ENCODE measurements around the gene ATIC.

The ATIC gene

GRCh38 chr2:215275824-215276223 lies 36.0 kb upstream of the ATIC start:
- DNase-seq (ENCODE audit: insufficient read length, low spot score) (no peak), FAIRE-seq (no peak)
- TF ChIP-seq POLR2AphosphoS5 (IDR thresholded peaks at IDR 0.05; ENCODE audit: low read depth, low read length) (no peak), PAX5 (IDR thresholded peaks at IDR 0.05; ENCODE audit: insufficient read depth, low read length, severe bottlenecking) (no peak)

GRCh38 chr2:215277944-215278343 lies 33.9 kb upstream of the ATIC start:
- no peak for TF ChIP-seq POLR2A (IDR thresholded peaks at IDR 0.05; ENCODE audit: low read depth, low read length)
- no peak for TF ChIP-seq SPI1 (IDR thresholded peaks at IDR 0.05; ENCODE audit: low read depth, low read length)
- no peak for TF ChIP-seq POLR2AphosphoS5 (IDR thresholded peaks at IDR 0.05; ENCODE audit: low read depth, low read length)
- no peak for TF ChIP-seq POU2F2 (IDR thresholded peaks at IDR 0.05; ENCODE audit: low read depth, low read length)
- TF ChIP-seq TAF1 (IDR thresholded peaks at IDR 0.05; ENCODE audit: low read depth, low read length) = no peak
- no peak for TF ChIP-seq PAX5 (IDR thresholded peaks at IDR 0.05; ENCODE audit: insufficient read depth, low read length, severe bottlenecking)
- FAIRE-seq = no peak
- no peak for DNase-seq (ENCODE audit: insufficient read length, low spot score)

- TF ChIP-seq SPI1 (IDR thresholded peaks at IDR 0.05; ENCODE audit: low read depth, low read length) = no peak
- TF ChIP-seq PAX5 (IDR thresholded peaks at IDR 0.05; ENCODE audit: insufficient read depth, low read length, severe bottlenecking) = no peak
- no peak for TF ChIP-seq TAF1 (IDR thresholded peaks at IDR 0.05; ENCODE audit: low read depth, low read length)
- TF ChIP-seq POLR2AphosphoS5 (IDR thresholded peaks at IDR 0.05; ENCODE audit: low read depth, low read length) = no peak
- no peak for TF ChIP-seq POU2F2 (IDR thresholded peaks at IDR 0.05; ENCODE audit: low read depth, low read length)
- TF ChIP-seq POLR2A (IDR thresholded peaks at IDR 0.05; ENCODE audit: low read depth, low read length) = no peak
- FAIRE-seq (no peak), DNase-seq (ENCODE audit: insufficient read length, low spot score) (no peak)
Measured at GRCh38 chr2:215280326-215280725, 31.5 kb upstream of the ATIC start.

GRCh38 chr2:215283221-215283620 lies 28.6 kb upstream of the ATIC start:
- no peak for FAIRE-seq
- TF ChIP-seq SPI1 (IDR thresholded peaks at IDR 0.05; ENCODE audit: low read depth, low read length) = no peak
- no peak for TF ChIP-seq POLR2A (IDR thresholded peaks at IDR 0.05; ENCODE audit: low read depth, low read length)
- TF ChIP-seq TAF1 (IDR thresholded peaks at IDR 0.05; ENCODE audit: low read depth, low read length) = no peak
- no peak for TF ChIP-seq POU2F2 (IDR thresholded peaks at IDR 0.05; ENCODE audit: low read depth, low read length)
- no peak for TF ChIP-seq POLR2AphosphoS5 (IDR thresholded peaks at IDR 0.05; ENCODE audit: low read depth, low read length)
- no peak for TF ChIP-seq PAX5 (IDR thresholded peaks at IDR 0.05; ENCODE audit: insufficient read depth, low read length, severe bottlenecking)
- DNase-seq (ENCODE audit: insufficient read length, low spot score) = no peak

- no peak for FAIRE-seq
- no peak for DNase-seq (ENCODE audit: insufficient read length, low spot score)
- TF ChIP-seq PAX5 (IDR thresholded peaks at IDR 0.05; ENCODE audit: insufficient read depth, low read length, severe bottlenecking) (no peak), POU2F2 (IDR thresholded peaks at IDR 0.05; ENCODE audit: low read depth, low read length) (no peak), SPI1 (IDR thresholded peaks at IDR 0.05; ENCODE audit: low read depth, low read length) (no peak), POLR2A (IDR thresholded peaks at IDR 0.05; ENCODE audit: low read depth, low read length) (no peak), POLR2AphosphoS5 (IDR thresholded peaks at IDR 0.05; ENCODE audit: low read depth, low read length) (no peak), TAF1 (IDR thresholded peaks at IDR 0.05; ENCODE audit: low read depth, low read length) (no peak)
Measured at GRCh38 chr2:215286309-215286708, 25.6 kb upstream of the ATIC start.

- DNase-seq (ENCODE audit: insufficient read length, low spot score) (no peak), FAIRE-seq (no peak)
- TF ChIP-seq POLR2AphosphoS5 (IDR thresholded peaks at IDR 0.05; ENCODE audit: low read depth, low read length) (no peak), PAX5 (IDR thresholded peaks at IDR 0.05; ENCODE audit: insufficient read depth, low read length, severe bottlenecking) (no peak), POU2F2 (IDR thresholded peaks at IDR 0.05; ENCODE audit: low read depth, low read length) (no peak), SPI1 (IDR thresholded peaks at IDR 0.05; ENCODE audit: low read depth, low read length) (no peak), TAF1 (IDR thresholded peaks at IDR 0.05; ENCODE audit: low read depth, low read length) (no peak), POLR2A (IDR thresholded peaks at IDR 0.05; ENCODE audit: low read depth, low read length) (no peak)
Measured at GRCh38 chr2:215288112-215288815, 23.6 kb upstream of the ATIC start.

GRCh38 chr2:215290980-215291599 lies 20.8 kb upstream of the ATIC start:
- no peak for FAIRE-seq
- no peak for TF ChIP-seq TAF1 (IDR thresholded peaks at IDR 0.05; ENCODE audit: low read depth, low read length)
- TF ChIP-seq POLR2AphosphoS5 (IDR thresholded peaks at IDR 0.05; ENCODE audit: low read depth, low read length) = no peak
- TF ChIP-seq PAX5 (IDR thresholded peaks at IDR 0.05; ENCODE audit: insufficient read depth, low read length, severe bottlenecking) = no peak
- TF ChIP-seq POLR2A (IDR thresholded peaks at IDR 0.05; ENCODE audit: low read depth, low read length) = no peak
- TF ChIP-seq POU2F2 (IDR thresholded peaks at IDR 0.05; ENCODE audit: low read depth, low read length) = no peak
- TF ChIP-seq SPI1 (IDR thresholded peaks at IDR 0.05; ENCODE audit: low read depth, low read length) = no peak
- DNase-seq (ENCODE audit: insufficient read length, low spot score) = no peak

- DNase-seq (ENCODE audit: insufficient read length, low spot score) (no peak), FAIRE-seq (no peak)
- TF ChIP-seq POLR2AphosphoS5 (IDR thresholded peaks at IDR 0.05; ENCODE audit: low read depth, low read length) (no peak), POU2F2 (IDR thresholded peaks at IDR 0.05; ENCODE audit: low read depth, low read length) (no peak), SPI1 (IDR thresholded peaks at IDR 0.05; ENCODE audit: low read depth, low read length) (no peak), PAX5 (IDR thresholded peaks at IDR 0.05; ENCODE audit: insufficient read depth, low read length, severe bottlenecking) (no peak), POLR2A (IDR thresholded peaks at IDR 0.05; ENCODE audit: low read depth, low read length) (no peak), TAF1 (IDR thresholded peaks at IDR 0.05; ENCODE audit: low read depth, low read length) (no peak)
Measured at GRCh38 chr2:215293879-215294278, 18.0 kb upstream of the ATIC start.

GRCh38 chr2:215299337-215299859 lies 12.5 kb upstream of the ATIC start:
- DNase-seq (ENCODE audit: insufficient read length, low spot score) = no peak
- no peak for FAIRE-seq
- TF ChIP-seq SPI1 (IDR thresholded peaks at IDR 0.05; ENCODE audit: low read depth, low read length) (no peak), POU2F2 (IDR thresholded peaks at IDR 0.05; ENCODE audit: low read depth, low read length) (no peak), POLR2A (IDR thresholded peaks at IDR 0.05; ENCODE audit: low read depth, low read length) (no peak), POLR2AphosphoS5 (IDR thresholded peaks at IDR 0.05; ENCODE audit: low read depth, low read length) (no peak), PAX5 (IDR thresholded peaks at IDR 0.05; ENCODE audit: insufficient read depth, low read length, severe bottlenecking) (no peak), TAF1 (IDR thresholded peaks at IDR 0.05; ENCODE audit: low read depth, low read length) (no peak)
